ENCODE results near the gene OGFOD3.
"Not testable (repeated sequence)": the region's sequence is repeated elsewhere in the genome, so short reads cannot be mapped to it uniquely, and the experiment has no call there.

Gene OGFOD3

DNA sequence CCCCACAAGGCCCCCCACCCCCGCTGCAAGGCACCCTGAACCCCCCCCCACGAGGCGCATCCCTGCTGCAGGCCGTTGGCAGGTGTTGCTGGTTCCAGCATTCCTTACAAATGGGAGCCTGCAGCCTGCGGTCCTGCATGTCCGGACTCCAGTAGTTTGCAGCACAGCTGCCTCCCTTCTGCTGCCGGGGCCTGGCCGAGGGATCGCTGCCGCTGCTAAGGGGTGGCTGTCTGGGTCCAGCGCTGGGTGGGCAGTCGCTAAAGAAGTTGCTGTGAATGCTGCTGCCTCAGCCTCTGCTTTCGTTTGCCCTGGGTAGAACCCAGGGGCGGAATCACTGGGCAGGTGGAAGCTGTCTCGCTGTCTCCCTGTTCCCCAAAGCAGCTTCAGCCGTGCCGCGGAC is 35.0 kb downstream of the OGFOD3 start:
- no peak for DNase-seq (ENCODE audit: low read depth)
- TF ChIP-seq, protein P1, sequence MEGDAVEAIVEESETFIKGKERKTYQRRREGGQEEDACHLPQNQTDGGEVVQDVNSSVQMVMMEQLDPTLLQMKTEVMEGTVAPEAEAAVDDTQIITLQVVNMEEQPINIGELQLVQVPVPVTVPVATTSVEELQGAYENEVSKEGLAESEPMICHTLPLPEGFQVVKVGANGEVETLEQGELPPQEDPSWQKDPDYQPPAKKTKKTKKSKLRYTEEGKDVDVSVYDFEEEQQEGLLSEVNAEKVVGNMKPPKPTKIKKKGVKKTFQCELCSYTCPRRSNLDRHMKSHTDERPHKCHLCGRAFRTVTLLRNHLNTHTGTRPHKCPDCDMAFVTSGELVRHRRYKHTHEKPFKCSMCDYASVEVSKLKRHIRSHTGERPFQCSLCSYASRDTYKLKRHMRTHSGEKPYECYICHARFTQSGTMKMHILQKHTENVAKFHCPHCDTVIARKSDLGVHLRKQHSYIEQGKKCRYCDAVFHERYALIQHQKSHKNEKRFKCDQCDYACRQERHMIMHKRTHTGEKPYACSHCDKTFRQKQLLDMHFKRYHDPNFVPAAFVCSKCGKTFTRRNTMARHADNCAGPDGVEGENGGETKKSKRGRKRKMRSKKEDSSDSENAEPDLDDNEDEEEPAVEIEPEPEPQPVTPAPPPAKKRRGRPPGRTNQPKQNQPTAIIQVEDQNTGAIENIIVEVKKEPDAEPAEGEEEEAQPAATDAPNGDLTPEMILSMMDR (conservative IDR thresholded peaks at IDR 0.05; ENCODE audit: control insufficient read depth, insufficient read depth, low read depth, low read length) = no peak

DNA sequence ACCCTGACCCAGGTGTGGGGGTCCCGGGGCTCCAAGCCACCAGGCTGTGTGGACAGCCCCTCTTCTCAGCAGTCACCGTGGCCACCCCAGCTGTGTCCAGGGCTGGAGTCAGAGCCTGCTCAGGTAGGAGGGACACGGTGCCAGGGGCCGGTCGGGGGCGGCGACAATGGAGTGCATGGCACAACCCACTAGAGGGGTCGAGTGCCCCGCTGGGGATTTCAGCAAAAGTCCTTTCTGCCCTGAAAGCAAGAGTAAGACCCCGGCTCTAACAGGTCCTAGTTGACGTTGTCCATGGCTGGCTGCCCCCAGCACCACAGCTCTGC is 35.5 kb downstream of the OGFOD3 start:
- TF ChIP-seq, protein P1 (conservative IDR thresholded peaks at IDR 0.05; ENCODE audit: control insufficient read depth, insufficient read depth, low read depth, low read length) = no peak
- no peak for DNase-seq (ENCODE audit: low read depth)
- H3K4me3 ChIP-seq (ENCODE audit: control insufficient read depth, low read depth, low read length) = no peak overlapping the region

More for the DNA sequence above, 35.0 kb downstream of the OGFOD3 start:
- H3K4me3 ChIP-seq (ENCODE audit: control insufficient read depth, low read depth, low read length) = no peak overlapping the region

GRCh38 chr17:82382220-82382932 is 36.0 kb downstream of the OGFOD3 start:
- not testable (repeated sequence) for H3K4me3 ChIP-seq (ENCODE audit: control insufficient read depth, low read depth, low read length); DNase-seq (ENCODE audit: low read depth)

DNA sequence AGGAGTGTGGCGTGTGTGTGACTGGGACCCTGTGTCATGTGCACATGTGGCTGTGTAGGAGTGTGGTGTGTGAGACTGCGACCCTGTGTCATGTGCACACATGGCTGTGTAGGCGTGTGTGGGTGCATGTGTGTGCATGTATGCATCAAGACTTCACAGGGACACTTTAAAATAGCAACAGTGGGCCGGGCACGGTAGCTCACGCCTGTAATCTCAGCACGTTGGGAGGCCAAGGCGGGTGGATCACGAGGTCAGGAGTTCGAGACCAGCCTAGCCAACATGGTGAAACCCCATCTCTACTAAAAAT is 36.7 kb downstream of the OGFOD3 start:
- H3K4me3 ChIP-seq (ENCODE audit: control insufficient read depth, low read depth, low read length) = not testable (repeated sequence)
- DNase-seq (ENCODE audit: low read depth) = peak; percentile 16

DNA sequence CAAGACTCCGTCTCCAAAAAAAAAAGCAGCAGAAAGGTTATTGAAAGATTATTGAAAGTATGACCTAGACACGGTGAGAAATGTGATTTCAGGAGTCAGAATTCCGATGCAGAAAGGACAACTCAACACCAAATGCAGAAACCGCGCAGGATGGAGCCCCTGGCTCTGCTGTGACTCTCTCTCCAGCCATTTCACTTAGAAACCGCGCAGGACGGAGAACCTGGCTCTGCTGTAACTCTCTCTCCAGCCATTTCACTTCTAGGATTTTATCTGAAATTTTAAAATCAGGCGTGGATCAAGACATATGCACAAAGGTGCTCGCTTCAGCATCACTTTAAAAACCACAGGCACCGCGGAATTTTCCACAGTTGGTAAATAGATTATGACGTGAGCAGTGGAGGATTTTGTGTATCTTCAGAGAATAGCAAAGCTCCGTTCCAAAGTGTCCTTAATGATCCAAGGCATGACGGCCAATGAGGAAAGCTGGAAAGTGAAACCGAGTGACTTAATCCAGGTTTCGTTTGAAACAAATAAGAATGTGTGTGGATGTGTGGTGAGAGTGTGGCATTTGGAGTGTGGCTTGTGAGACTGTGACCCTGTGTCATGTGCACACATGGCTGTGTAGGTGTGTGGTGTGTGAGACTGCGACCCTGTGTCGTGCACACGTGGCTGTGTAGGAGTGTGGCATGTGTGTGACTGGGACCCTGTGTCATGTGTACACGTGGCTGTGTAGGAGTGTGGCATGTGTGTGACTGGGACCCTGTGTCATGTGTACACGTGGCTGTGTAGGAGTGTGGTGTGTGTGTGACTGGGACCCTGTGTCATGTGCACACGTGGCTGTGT is 37.3 kb downstream of the OGFOD3 start:
- H3K4me3 ChIP-seq (ENCODE audit: control insufficient read depth, low read depth, low read length) = peak overlapping the region; percentile 2
- TF ChIP-seq, protein P1 (conservative IDR thresholded peaks at IDR 0.05; ENCODE audit: control insufficient read depth, insufficient read depth, low read depth, low read length) = no peak
- DNase-seq (ENCODE audit: low read depth) = peak; percentile 74

DNA sequence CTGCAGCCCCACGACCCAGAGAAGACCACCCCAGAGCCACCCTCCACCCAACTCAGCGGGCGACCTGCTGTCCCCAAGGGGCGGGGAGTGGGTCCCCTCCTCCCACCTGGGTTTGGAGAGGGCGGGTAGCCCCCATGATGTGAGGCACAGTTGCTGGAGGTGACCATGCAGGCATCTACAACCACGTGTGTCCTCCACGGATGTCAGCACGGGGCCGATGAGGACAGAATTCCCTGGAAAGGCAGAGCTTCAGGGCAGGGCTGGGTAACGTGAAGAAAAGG is 39.7 kb downstream of the OGFOD3 start:
- no peak overlapping the region for H3K4me3 ChIP-seq (ENCODE audit: control insufficient read depth, low read depth, low read length)
- no peak for DNase-seq (ENCODE audit: low read depth)
- TF ChIP-seq, protein P1 (conservative IDR thresholded peaks at IDR 0.05; ENCODE audit: control insufficient read depth, insufficient read depth, low read depth, low read length) = no peak

GRCh38 chr17:82377924-82378740 is 40.3 kb downstream of the OGFOD3 start:
- TF ChIP-seq, protein P1 (conservative IDR thresholded peaks at IDR 0.05; ENCODE audit: control insufficient read depth, insufficient read depth, low read depth, low read length) = no peak
- DNase-seq (ENCODE audit: low read depth) = no peak
- no peak overlapping the region for H3K4me3 ChIP-seq (ENCODE audit: control insufficient read depth, low read depth, low read length)

- DNase-seq (ENCODE audit: low read depth); H3K4me3 ChIP-seq (ENCODE audit: control insufficient read depth, low read depth, low read length): not testable (repeated sequence)
Measured at GRCh38 chr17:82377294-82377693, 41.1 kb downstream of the OGFOD3 start.
